OCI-LY7 (cell line): ENCODE results near the gene ADAMTS13.

Source experiments
- CTCF ChIP-seq: fragments of 200-600 bp; sonication (generic); conservative IDR thresholded peaks from 2 replicates; pipeline ENCODE4 v1.5.1; 2014; ENCODE audit warnings: mild to moderate bottlenecking, antibody characterized with exemption, low read length, moderate library complexity, mixed read lengths
- EZH2phosphoT487 ChIP-seq: fragments of 200-600 bp; sonication (generic); IDR thresholded peaks from 2 replicates; pipeline ENCODE4 v1.6.1; 2018; ENCODE audit warnings: low read depth, borderline replicate concordance, mild to moderate bottlenecking, mixed run types, antibody characterized with exemption, low read length, moderate library complexity, mixed read lengths

- TF ChIP-seq CTCF (no peak), EZH2phosphoT487 (no peak)
These were observed 46.2 kb upstream of the ADAMTS13 start, which contains the start of the genes STKLD1 and SURF4 for GRCh38 chr9:133375724-133376654.
